GM18870 (cell line): ENCODE measurements around the gene LAT.
"Not testable (repeated sequence)": the region's sequence is repeated elsewhere in the genome, so short reads cannot be mapped to it uniquely, and the experiment has no call there.

Experiments used
- ATAC-seq: cut with Tn5 transposase; IDR thresholded peaks from one replicate; pipeline ENCODE4 v1.9.1; 2021; ENCODE audit warnings: moderate library complexity; ENCODE audit not compliant: unreplicated experiment

The LAT gene

GRCh38 chr16:28984619-28985135, at the start of gene LAT:
Gene LAT, plus strand, starts transcription at chr16:28985052. Its CDS starts 366 bp downstream, at chr16:28985418.
- no peak for ATAC-seq

- ATAC-seq = no peak
These were observed 49.5 kb upstream of the LAT start for GRCh38 chr16:28935346-28935745.

GRCh38 chr16:28935924-28936783, 48.7 kb upstream of the LAT start:
- no peak for ATAC-seq

- ATAC-seq = no peak
These were observed 48.1 kb upstream of the LAT start for GRCh38 chr16:28936784-28937155.

- no peak for ATAC-seq
These were observed 47.5 kb upstream of the LAT start for GRCh38 chr16:28937222-28937876.

GRCh38 chr16:28938721-28939120, 46.1 kb upstream of the LAT start:
- ATAC-seq = no peak

- ATAC-seq = not testable (repeated sequence)
These were observed 45.0 kb upstream of the LAT start for GRCh38 chr16:28939825-28940224.

- ATAC-seq = no peak
These were observed 41.6 kb upstream of the LAT start for GRCh38 chr16:28943281-28943680.

GRCh38 chr16:28946681-28947080, 38.2 kb upstream of the LAT start:
- ATAC-seq = no peak

GRCh38 chr16:28950648-28951409, 34.0 kb upstream of the LAT start, which contains the start of gene NFATC2IP:
Gene NFATC2IP, plus strand, starts transcription at chr16:28950937. Its CDS starts 75 bp downstream, at chr16:28951012.
- ATAC-seq = peak; percentile 92

GRCh38 chr16:28951410-28951943, 33.4 kb upstream of the LAT start:
- no peak for ATAC-seq

GRCh38 chr16:28958216-28958615, 26.6 kb upstream of the LAT start:
- ATAC-seq = no peak

GRCh38 chr16:28958836-28959235, 26.0 kb upstream of the LAT start:
- ATAC-seq = no peak

- ATAC-seq = no peak
These were observed 20.8 kb upstream of the LAT start for GRCh38 chr16:28964072-28964471.

GRCh38 chr16:28964496-28964895, 20.4 kb upstream of the LAT start:
- ATAC-seq = no peak

GRCh38 chr16:28967156-28967555, 17.7 kb upstream of the LAT start:
- ATAC-seq = no peak

GRCh38 chr16:28969696-28970095, 15.2 kb upstream of the LAT start:
- not testable (repeated sequence) for ATAC-seq

GRCh38 chr16:28974007-28974436, 10.8 kb upstream of the LAT start:
- ATAC-seq = no peak

GRCh38 chr16:28974437-28975157, 10.3 kb upstream of the LAT start, which contains the start of gene SPNS1:
Gene SPNS1, plus strand, starts transcription at chr16:28974778. Its CDS starts 374 bp downstream, at chr16:28975152.
- ATAC-seq = no peak

- no peak for ATAC-seq
These were observed 9.7 kb upstream of the LAT start for GRCh38 chr16:28975158-28975599.
